ENCODE results near the gene DHX40.

DNA sequence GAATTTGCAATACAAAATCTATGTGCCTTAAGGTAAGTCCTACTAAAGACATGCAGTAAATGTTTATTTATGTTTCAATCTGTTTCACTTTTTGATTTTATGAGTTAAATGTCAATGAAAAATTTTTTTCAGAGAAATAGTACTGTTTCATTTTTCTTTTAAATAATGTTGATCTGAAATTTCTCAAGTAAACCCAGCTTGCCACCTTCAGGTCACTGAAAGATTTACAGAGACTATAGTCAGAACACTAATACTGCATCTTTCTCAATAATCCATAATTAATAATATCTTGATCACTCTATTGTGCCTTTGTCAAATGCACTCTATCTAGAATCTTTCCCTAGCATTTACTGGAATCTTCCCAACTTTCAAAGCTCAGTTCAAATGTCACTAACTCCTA lies 6.5 kb upstream of the DHX40 start:
- TF ChIP-seq, protein P1, sequence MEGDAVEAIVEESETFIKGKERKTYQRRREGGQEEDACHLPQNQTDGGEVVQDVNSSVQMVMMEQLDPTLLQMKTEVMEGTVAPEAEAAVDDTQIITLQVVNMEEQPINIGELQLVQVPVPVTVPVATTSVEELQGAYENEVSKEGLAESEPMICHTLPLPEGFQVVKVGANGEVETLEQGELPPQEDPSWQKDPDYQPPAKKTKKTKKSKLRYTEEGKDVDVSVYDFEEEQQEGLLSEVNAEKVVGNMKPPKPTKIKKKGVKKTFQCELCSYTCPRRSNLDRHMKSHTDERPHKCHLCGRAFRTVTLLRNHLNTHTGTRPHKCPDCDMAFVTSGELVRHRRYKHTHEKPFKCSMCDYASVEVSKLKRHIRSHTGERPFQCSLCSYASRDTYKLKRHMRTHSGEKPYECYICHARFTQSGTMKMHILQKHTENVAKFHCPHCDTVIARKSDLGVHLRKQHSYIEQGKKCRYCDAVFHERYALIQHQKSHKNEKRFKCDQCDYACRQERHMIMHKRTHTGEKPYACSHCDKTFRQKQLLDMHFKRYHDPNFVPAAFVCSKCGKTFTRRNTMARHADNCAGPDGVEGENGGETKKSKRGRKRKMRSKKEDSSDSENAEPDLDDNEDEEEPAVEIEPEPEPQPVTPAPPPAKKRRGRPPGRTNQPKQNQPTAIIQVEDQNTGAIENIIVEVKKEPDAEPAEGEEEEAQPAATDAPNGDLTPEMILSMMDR (IDR thresholded peaks at IDR 0.05; ENCODE audit: poor library complexity) = peak; percentile 44
- no peak for TF ChIP-seq EZH2 (IDR thresholded peaks at IDR 0.05; ENCODE audit: borderline replicate concordance)
